Fibroblast of lung (primary cell): Measurements from ENCODE around the gene TAF9B.

ENCODE experiments used
- CTCF ChIP-seq, 2 donors: IDR thresholded peaks in 1 of 2; conservative IDR thresholded peaks in 1 of 2; 1 replicate in 1 of 2; 2 replicates in 1 of 2; pipeline ENCODE4 v1.5.1; 2011 to 2012; ENCODE audit warnings: low read length in 2 of 2, control low read depth in 1 of 2, inconsistent platforms in 1 of 2, low read depth in 1 of 2, mild to moderate bottlenecking in 1 of 2
- EZH2 ChIP-seq: IDR thresholded peaks from 2 replicates; pipeline ENCODE4 v1.5.1; 2012; ENCODE audit warnings: low read length, control low read depth, mild to moderate bottlenecking; ENCODE audit errors: missing control alignments

GRCh38 chrX:78182881-78183280 lies 43.4 kb upstream of the TAF9B start:
- TF ChIP-seq CTCF (conservative IDR thresholded peaks at IDR 0.05 in 1 of 2, IDR thresholded peaks at IDR 0.05 in 1 of 2; ENCODE audit: low read depth in 1 of 2, low read length in 2 of 2) (no peak), EZH2 (no peak)
